Measurements from ENCODE around the gene SPEM3.

- TF ChIP-seq, protein P1, sequence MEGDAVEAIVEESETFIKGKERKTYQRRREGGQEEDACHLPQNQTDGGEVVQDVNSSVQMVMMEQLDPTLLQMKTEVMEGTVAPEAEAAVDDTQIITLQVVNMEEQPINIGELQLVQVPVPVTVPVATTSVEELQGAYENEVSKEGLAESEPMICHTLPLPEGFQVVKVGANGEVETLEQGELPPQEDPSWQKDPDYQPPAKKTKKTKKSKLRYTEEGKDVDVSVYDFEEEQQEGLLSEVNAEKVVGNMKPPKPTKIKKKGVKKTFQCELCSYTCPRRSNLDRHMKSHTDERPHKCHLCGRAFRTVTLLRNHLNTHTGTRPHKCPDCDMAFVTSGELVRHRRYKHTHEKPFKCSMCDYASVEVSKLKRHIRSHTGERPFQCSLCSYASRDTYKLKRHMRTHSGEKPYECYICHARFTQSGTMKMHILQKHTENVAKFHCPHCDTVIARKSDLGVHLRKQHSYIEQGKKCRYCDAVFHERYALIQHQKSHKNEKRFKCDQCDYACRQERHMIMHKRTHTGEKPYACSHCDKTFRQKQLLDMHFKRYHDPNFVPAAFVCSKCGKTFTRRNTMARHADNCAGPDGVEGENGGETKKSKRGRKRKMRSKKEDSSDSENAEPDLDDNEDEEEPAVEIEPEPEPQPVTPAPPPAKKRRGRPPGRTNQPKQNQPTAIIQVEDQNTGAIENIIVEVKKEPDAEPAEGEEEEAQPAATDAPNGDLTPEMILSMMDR (IDR thresholded peaks at IDR 0.05) = peak in 1 of 5 experiments; percentile 14
- TF ChIP-seq POLR2A (IDR thresholded peaks at IDR 0.05) (no peak), EP300 (IDR thresholded peaks at IDR 0.05; ENCODE audit: low read depth) (no peak), POLR2AphosphoS5 (IDR thresholded peaks at IDR 0.05) (no peak)
Observed at GRCh38 chr17:7403727-7403976, 25.0 kb upstream of the SPEM3 start.
